ENCODE measurements around the gene WDR27. TPM values are rescaled to one million over a fixed set of nuclear protein-coding genes. Genes with fewer than 3 reads are reported as not detected.
"Not testable (repeated sequence)": the region's sequence is repeated elsewhere in the genome, so short reads cannot be mapped to it uniquely, and the experiment has no call there.

WDR27 gene
- polyA plus RNA-seq, 1 donor = 73.8 TPM

- not testable (repeated sequence) for H3K27ac ChIP-seq (ENCODE audit: low read length); H3K36me3 ChIP-seq (ENCODE audit: control insufficient read depth, insufficient read depth, low read length); H3K4me1 ChIP-seq (ENCODE audit: control insufficient read depth, insufficient read depth, low read length); H3K27me3 ChIP-seq (ENCODE audit: control insufficient read depth, insufficient read depth, low read length); H3K9me3 ChIP-seq (ENCODE audit: control insufficient read depth, low read depth, low read length); H3K4me3 ChIP-seq (ENCODE audit: low read length); DNase-seq
- WGBS (ENCODE audit: insufficient coverage, low lambda C conversion rate) = 100% methylated on average over 2 of the region's 4 CpGs
Measured at GRCh38 chr6:169467755-169468154, 234.1 kb downstream of the WDR27 start.

GRCh38 chr6:169466256-169466655, 235.6 kb downstream of the WDR27 start:
- not testable (repeated sequence) for H3K9me3 ChIP-seq (ENCODE audit: control insufficient read depth, low read depth, low read length); H3K36me3 ChIP-seq (ENCODE audit: control insufficient read depth, insufficient read depth, low read length); H3K4me3 ChIP-seq (ENCODE audit: low read length); H3K4me1 ChIP-seq (ENCODE audit: control insufficient read depth, insufficient read depth, low read length); H3K27ac ChIP-seq (ENCODE audit: low read length); H3K27me3 ChIP-seq (ENCODE audit: control insufficient read depth, insufficient read depth, low read length); DNase-seq
- 100% methylated on average over 1 of the region's 2 CpGs for WGBS (ENCODE audit: insufficient coverage, low lambda C conversion rate)

GRCh38 chr6:169457762-169458161, 244.1 kb downstream of the WDR27 start:
- Histone ChIP-seq H3K27me3 (ENCODE audit: control insufficient read depth, insufficient read depth, low read length) (no peaks in the 10 kb centered on the region), H3K4me3 (ENCODE audit: low read length) (no peak overlapping the region), H3K4me1 (ENCODE audit: control insufficient read depth, insufficient read depth, low read length) (peaks cover 4% of the 10 kb centered on the region), H3K9me3 (ENCODE audit: control insufficient read depth, low read depth, low read length) (peaks cover 8% of the 10 kb centered on the region), H3K27ac (ENCODE audit: low read length) (no peak overlapping the region), H3K36me3 (ENCODE audit: control insufficient read depth, insufficient read depth, low read length) (no peaks in the 10 kb centered on the region)
- DNase-seq = no peak
- no CpG with 5 or more reads among the region's 5 CpGs for WGBS (ENCODE audit: insufficient coverage, low lambda C conversion rate)

- no peak for DNase-seq
- Histone ChIP-seq H3K4me1 (ENCODE audit: control insufficient read depth, insufficient read depth, low read length) (peaks cover 4% of the 10 kb centered on the region), H3K27me3 (ENCODE audit: control insufficient read depth, insufficient read depth, low read length) (no peaks in the 10 kb centered on the region), H3K4me3 (ENCODE audit: low read length) (no peak overlapping the region), H3K27ac (ENCODE audit: low read length) (no peak overlapping the region), H3K9me3 (ENCODE audit: control insufficient read depth, low read depth, low read length) (peaks cover 5% of the 10 kb centered on the region), H3K36me3 (ENCODE audit: control insufficient read depth, insufficient read depth, low read length) (no peaks in the 10 kb centered on the region)
- no CpG with 5 or more reads among the region's 12 CpGs for WGBS (ENCODE audit: insufficient coverage, low lambda C conversion rate)
Measured at GRCh38 chr6:169456840-169457239, 245.0 kb downstream of the WDR27 start.

GRCh38 chr6:169455470-169455869, 246.4 kb downstream of the WDR27 start:
- H3K4me1 ChIP-seq (ENCODE audit: control insufficient read depth, insufficient read depth, low read length) = peaks cover 4% of the 10 kb centered on the region
- H3K36me3 ChIP-seq (ENCODE audit: control insufficient read depth, insufficient read depth, low read length) = no peaks in the 10 kb centered on the region
- no peak overlapping the region for H3K27ac ChIP-seq (ENCODE audit: low read length)
- no peaks in the 10 kb centered on the region for H3K27me3 ChIP-seq (ENCODE audit: control insufficient read depth, insufficient read depth, low read length)
- H3K9me3 ChIP-seq (ENCODE audit: control insufficient read depth, low read depth, low read length) = peaks cover 2% of the 10 kb centered on the region
- WGBS (ENCODE audit: insufficient coverage, low lambda C conversion rate) = no CpG with 5 or more reads among the region's 1 CpG
- no peak for DNase-seq
- H3K4me3 ChIP-seq (ENCODE audit: low read length) = no peak overlapping the region

- 93% methylated on average over 3 of the region's 10 CpGs for WGBS (ENCODE audit: insufficient coverage, low lambda C conversion rate)
- Histone ChIP-seq H3K9me3 (ENCODE audit: control insufficient read depth, low read depth, low read length) (peaks cover 2% of the 10 kb centered on the region), H3K4me3 (ENCODE audit: low read length) (no peak overlapping the region), H3K27ac (ENCODE audit: low read length) (peak overlapping the region; percentile 57), H3K4me1 (ENCODE audit: control insufficient read depth, insufficient read depth, low read length) (peaks cover 4% of the 10 kb centered on the region), H3K27me3 (ENCODE audit: control insufficient read depth, insufficient read depth, low read length) (no peaks in the 10 kb centered on the region), H3K36me3 (ENCODE audit: control insufficient read depth, insufficient read depth, low read length) (no peaks in the 10 kb centered on the region)
- DNase-seq = no peak
Measured at GRCh38 chr6:169454872-169455204, 247.0 kb downstream of the WDR27 start.

- Histone ChIP-seq H3K36me3 (ENCODE audit: control insufficient read depth, insufficient read depth, low read length) (no peaks in the 10 kb centered on the region), H3K9me3 (ENCODE audit: control insufficient read depth, low read depth, low read length) (peaks cover 2% of the 10 kb centered on the region), H3K4me3 (ENCODE audit: low read length) (no peak overlapping the region), H3K27me3 (ENCODE audit: control insufficient read depth, insufficient read depth, low read length) (no peaks in the 10 kb centered on the region), H3K27ac (ENCODE audit: low read length) (peak overlapping the region; percentile 57), H3K4me1 (ENCODE audit: control insufficient read depth, insufficient read depth, low read length) (peaks cover 4% of the 10 kb centered on the region)
- no CpG with 5 or more reads among the region's 8 CpGs for WGBS (ENCODE audit: insufficient coverage, low lambda C conversion rate)
- peak; percentile 65 to 66 for DNase-seq
Measured at GRCh38 chr6:169454204-169454871, 247.5 kb downstream of the WDR27 start.

- H3K9me3 ChIP-seq (ENCODE audit: control insufficient read depth, low read depth, low read length) = peaks cover 2% of the 10 kb centered on the region
- 100% methylated on average over 3 of the region's 11 CpGs for WGBS (ENCODE audit: insufficient coverage, low lambda C conversion rate)
- no peak overlapping the region for H3K27ac ChIP-seq (ENCODE audit: low read length)
- H3K4me3 ChIP-seq (ENCODE audit: low read length) = no peak overlapping the region
- H3K4me1 ChIP-seq (ENCODE audit: control insufficient read depth, insufficient read depth, low read length) = peaks cover 4% of the 10 kb centered on the region
- no peaks in the 10 kb centered on the region for H3K36me3 ChIP-seq (ENCODE audit: control insufficient read depth, insufficient read depth, low read length)
- H3K27me3 ChIP-seq (ENCODE audit: control insufficient read depth, insufficient read depth, low read length) = no peaks in the 10 kb centered on the region
- no peak for DNase-seq
Measured at GRCh38 chr6:169452869-169453620, 248.8 kb downstream of the WDR27 start.

GRCh38 chr6:169452117-169452868, 249.5 kb downstream of the WDR27 start:
- DNase-seq = peak; percentile 29 to 39
- H3K36me3 ChIP-seq (ENCODE audit: control insufficient read depth, insufficient read depth, low read length) = no peaks in the 10 kb centered on the region
- H3K9me3 ChIP-seq (ENCODE audit: control insufficient read depth, low read depth, low read length) = no peaks in the 10 kb centered on the region
- no peak overlapping the region for H3K4me3 ChIP-seq (ENCODE audit: low read length)
- peaks cover 4% of the 10 kb centered on the region for H3K4me1 ChIP-seq (ENCODE audit: control insufficient read depth, insufficient read depth, low read length)
- H3K27me3 ChIP-seq (ENCODE audit: control insufficient read depth, insufficient read depth, low read length) = no peaks in the 10 kb centered on the region
- no peak overlapping the region for H3K27ac ChIP-seq (ENCODE audit: low read length)
- WGBS (ENCODE audit: insufficient coverage, low lambda C conversion rate) = no CpG with 5 or more reads among the region's 36 CpGs

- no peaks in the 10 kb centered on the region for H3K36me3 ChIP-seq (ENCODE audit: control insufficient read depth, insufficient read depth, low read length)
- no peaks in the 10 kb centered on the region for H3K9me3 ChIP-seq (ENCODE audit: control insufficient read depth, low read depth, low read length)
- H3K4me3 ChIP-seq (ENCODE audit: low read length) = no peak overlapping the region
- no peak for DNase-seq
- H3K27me3 ChIP-seq (ENCODE audit: control insufficient read depth, insufficient read depth, low read length) = no peaks in the 10 kb centered on the region
- H3K27ac ChIP-seq (ENCODE audit: low read length) = no peak overlapping the region
- WGBS (ENCODE audit: insufficient coverage, low lambda C conversion rate) = 93% methylated on average over 8 of the region's 14 CpGs
- H3K4me1 ChIP-seq (ENCODE audit: control insufficient read depth, insufficient read depth, low read length) = peaks cover 4% of the 10 kb centered on the region
Measured at GRCh38 chr6:169451065-169451838, 250.6 kb downstream of the WDR27 start.

Data from large intestine (tissue), 3 donors.